Smooth muscle cell (in vitro differentiated cells): ENCODE data around the gene BECN2. TPM values are rescaled to one million over a fixed set of nuclear protein-coding genes. Genes with fewer than 3 reads are reported as not detected.

Source experiments
- DNase-seq: peaks from one replicate; lab custom pipeline; 2025; ENCODE audit not compliant: unreplicated experiment; lab: John Stamatoyannopoulos, UW
- H2AFZ ChIP-seq: fragments of 200-600 bp; sonication (generic); 2 replicates; pipeline ENCODE4 v1.6.0; 2016; ENCODE audit warnings: antibody characterized with exemption, low read depth, mild to moderate bottlenecking
- H3F3A ChIP-seq: fragments of 200-600 bp; sonication (generic); 2 replicates; pipeline ENCODE4 v1.6.0; 2017; ENCODE audit warnings: antibody characterized with exemption, low read depth
- H3K27ac ChIP-seq: fragments of 200-600 bp; sonication (generic); 2 replicates; pipeline ENCODE4 v1.5.1; 2016; ENCODE audit warnings: low read depth, mild to moderate bottlenecking
- H3K27me3 ChIP-seq: fragments of 200-600 bp; sonication (generic); 2 replicates; pipeline ENCODE4 v1.6.1; 2016; ENCODE audit warnings: low read depth, mild to moderate bottlenecking
- H3K36me3 ChIP-seq: fragments of 200-600 bp; sonication (generic); 2 replicates; pipeline ENCODE4 v1.5.1; 2016; ENCODE audit warnings: low read depth
- H3K4me1 ChIP-seq: fragments of 200-600 bp; sonication (generic); 2 replicates; pipeline ENCODE4 v1.5.1; 2016; ENCODE audit warnings: low read depth
- H3K4me2 ChIP-seq: fragments of 200-600 bp; sonication (generic); 2 replicates; pipeline ENCODE4 v1.6.0; 2016; ENCODE audit warnings: mild to moderate bottlenecking
- H3K4me3 ChIP-seq: fragments of 200-600 bp; sonication (generic); 2 replicates; pipeline ENCODE4 v1.5.1; 2016; ENCODE audit warnings: mild to moderate bottlenecking
- H3K79me2 ChIP-seq: fragments of 200-600 bp; sonication (generic); 2 replicates; pipeline ENCODE4 v1.6.0; 2016; ENCODE audit warnings: low read depth, mild to moderate bottlenecking
- H3K9ac ChIP-seq: fragments of 200-600 bp; sonication (generic); 2 replicates; pipeline ENCODE4 v1.6.0; 2016; ENCODE audit warnings: low read depth
- H3K9me3 ChIP-seq: fragments of 200-600 bp; sonication (generic); replicated peaks from 2 replicates; pipeline ENCODE4 v1.5.1; 2016; ENCODE audit warnings: low read depth
- H4K20me1 ChIP-seq: fragments of 200-600 bp; sonication (generic); 2 replicates; pipeline ENCODE4 v1.6.0; 2016; ENCODE audit warnings: low read depth
- WGBS: methylation state at CpG from one replicate; pipeline ENCODE4 v1.1.7; 2016; ENCODE audit warnings: low lambda C conversion rate; 5-methylcytosine and 5-hydroxymethylcytosine counted together
- polyA plus RNA-seq: library from polyadenylated mRNA; unstranded; fragments of >200 nt; fragmentation: Nextera tagmentation; extraction: Ambion mirVana; gene quantifications from 2 replicates; pipeline ENCODE4 v1.2.1, GENCODE V29; 2016
- total RNA-seq: library from RNA; depleted of rRNA; stranded (reverse); fragments of >200 nt; gene quantifications from 2 replicates; pipeline ENCODE4 v1.2.3, GENCODE V29; 2014
- TF ChIP-seq, protein P1 (sequence below): fragments of 200-600 bp; sonication (generic); IDR thresholded peaks from 2 replicates; pipeline ENCODE4 v1.5.1; 2017; ENCODE audit warnings: borderline replicate concordance, mild to moderate bottlenecking, antibody characterized with exemption; ENCODE audit not compliant: insufficient read depth, poor library complexity, severe bottlenecking

BECN2 gene
- total and polyA plus RNA-seq, 2 experiments from 2014 or later: not detected

DNA sequence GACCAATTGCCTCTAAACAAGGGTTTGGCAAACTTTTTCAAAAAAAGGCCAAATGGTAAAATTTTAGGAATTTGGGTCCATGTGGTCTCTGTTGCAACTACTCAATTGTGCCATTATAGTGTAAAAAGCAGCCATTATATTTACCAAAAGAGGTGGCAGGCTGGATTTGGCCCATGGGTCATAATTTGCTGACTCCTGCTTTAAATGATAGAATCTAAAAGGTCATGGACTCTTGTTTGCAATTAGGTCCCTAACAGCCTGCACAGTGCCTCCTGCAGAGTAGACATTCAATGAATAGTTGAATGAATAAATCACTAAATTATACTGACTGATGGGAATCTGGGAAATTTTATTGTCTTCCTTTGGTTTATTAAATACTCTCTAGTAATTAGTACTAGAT, 6.2 kb downstream of the BECN2 start:
- Histone ChIP-seq H3K36me3 (no peaks in the 10 kb centered on the region), H3K27ac (no peak overlapping the region), H2AFZ (no peak overlapping the region), H3K9ac (no peak overlapping the region), H3K9me3 (no peaks in the 10 kb centered on the region), H3K27me3 (no peaks in the 10 kb centered on the region), H3K4me1 (no peaks in the 10 kb centered on the region), H3K4me3 (no peak overlapping the region), H3K79me2 (no peaks in the 10 kb centered on the region), H3F3A (no peaks in the 10 kb centered on the region), H3K4me2 (no peak overlapping the region), H4K20me1 (no peaks in the 10 kb centered on the region)
- no peak for DNase-seq
- TF ChIP-seq, protein P1, sequence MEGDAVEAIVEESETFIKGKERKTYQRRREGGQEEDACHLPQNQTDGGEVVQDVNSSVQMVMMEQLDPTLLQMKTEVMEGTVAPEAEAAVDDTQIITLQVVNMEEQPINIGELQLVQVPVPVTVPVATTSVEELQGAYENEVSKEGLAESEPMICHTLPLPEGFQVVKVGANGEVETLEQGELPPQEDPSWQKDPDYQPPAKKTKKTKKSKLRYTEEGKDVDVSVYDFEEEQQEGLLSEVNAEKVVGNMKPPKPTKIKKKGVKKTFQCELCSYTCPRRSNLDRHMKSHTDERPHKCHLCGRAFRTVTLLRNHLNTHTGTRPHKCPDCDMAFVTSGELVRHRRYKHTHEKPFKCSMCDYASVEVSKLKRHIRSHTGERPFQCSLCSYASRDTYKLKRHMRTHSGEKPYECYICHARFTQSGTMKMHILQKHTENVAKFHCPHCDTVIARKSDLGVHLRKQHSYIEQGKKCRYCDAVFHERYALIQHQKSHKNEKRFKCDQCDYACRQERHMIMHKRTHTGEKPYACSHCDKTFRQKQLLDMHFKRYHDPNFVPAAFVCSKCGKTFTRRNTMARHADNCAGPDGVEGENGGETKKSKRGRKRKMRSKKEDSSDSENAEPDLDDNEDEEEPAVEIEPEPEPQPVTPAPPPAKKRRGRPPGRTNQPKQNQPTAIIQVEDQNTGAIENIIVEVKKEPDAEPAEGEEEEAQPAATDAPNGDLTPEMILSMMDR: no peak

DNA sequence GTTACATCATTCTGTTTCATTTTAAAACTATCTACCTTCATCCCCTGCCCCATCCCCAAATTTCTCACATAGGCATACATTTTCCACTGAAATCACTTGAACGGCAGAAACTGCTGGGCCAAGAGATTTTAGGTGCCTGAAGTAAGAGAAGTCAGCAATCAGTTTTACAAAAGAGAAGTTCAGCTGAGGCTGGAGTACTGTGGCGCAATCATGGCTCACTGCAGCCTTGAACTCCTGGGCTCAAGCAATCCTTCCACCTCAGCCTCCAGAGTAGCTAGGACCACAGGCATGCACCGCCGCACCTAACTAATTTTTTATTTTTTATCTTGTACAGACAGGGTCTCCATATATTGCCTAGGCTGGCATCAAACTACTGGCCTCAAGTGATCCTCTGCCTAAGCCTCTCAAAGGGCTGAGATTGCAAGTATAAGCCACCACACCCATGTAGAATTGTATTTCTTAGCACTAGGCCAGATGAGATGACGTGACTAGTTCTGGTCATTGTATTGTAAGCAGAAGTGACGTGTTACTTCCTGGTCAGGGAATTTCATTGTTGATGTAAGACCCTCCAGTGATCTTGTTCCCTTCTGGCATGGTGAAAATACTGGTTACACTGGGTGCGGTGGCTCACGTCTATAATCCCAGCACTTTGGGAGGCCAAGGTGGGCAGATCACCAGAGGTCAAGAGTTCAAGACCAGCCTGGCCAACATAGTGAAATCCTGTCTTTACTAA, 7.1 kb downstream of the BECN2 start:
- H3K4me2 ChIP-seq: no peak overlapping the region
- no peaks in the 10 kb centered on the region for H3K27me3 ChIP-seq
- no peak overlapping the region for H2AFZ ChIP-seq
- no peaks in the 10 kb centered on the region for H3K79me2 ChIP-seq
- 89% methylated on average over 8 of the region's 8 CpGs for WGBS
- no peak overlapping the region for H3K27ac ChIP-seq
- no peaks in the 10 kb centered on the region for H3K36me3 ChIP-seq
- no peaks in the 10 kb centered on the region for H3K4me1 ChIP-seq
- no peak for DNase-seq
- no peak overlapping the region for H3K9ac ChIP-seq
- no peaks in the 10 kb centered on the region for H3K9me3 ChIP-seq
- H4K20me1 ChIP-seq: no peaks in the 10 kb centered on the region
- H3K4me3 ChIP-seq: no peak overlapping the region
- TF ChIP-seq, protein P1: no peak
- H3F3A ChIP-seq: no peaks in the 10 kb centered on the region

DNA sequence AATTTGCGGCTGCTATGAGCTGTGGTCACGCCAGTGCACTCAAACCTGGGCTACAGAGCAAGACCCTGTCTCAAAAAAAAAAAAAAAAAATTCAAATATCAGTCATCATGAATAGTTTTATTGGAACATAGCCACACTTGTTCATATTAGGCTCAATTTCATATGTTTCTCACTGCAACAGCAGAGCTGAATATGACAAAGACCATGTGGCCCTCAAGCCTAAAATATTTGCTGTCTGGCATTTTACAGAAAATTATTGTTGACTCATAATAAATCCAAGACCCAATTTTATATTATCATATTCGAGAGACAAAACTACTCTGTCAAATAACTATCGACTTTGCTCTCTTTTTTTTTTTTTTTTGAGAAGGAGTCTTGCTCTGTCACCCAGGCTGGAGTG, 11.0 kb downstream of the BECN2 start:
- Histone ChIP-seq H3K79me2 (no peaks in the 10 kb centered on the region), H3K27me3 (no peaks in the 10 kb centered on the region), H3K4me3 (no peak overlapping the region), H3K9ac (no peak overlapping the region), H3K4me2 (no peak overlapping the region), H3K4me1 (no peaks in the 10 kb centered on the region), H2AFZ (no peak overlapping the region), H3K27ac (no peak overlapping the region), H3F3A (no peaks in the 10 kb centered on the region), H3K36me3 (no peaks in the 10 kb centered on the region), H3K9me3 (no peaks in the 10 kb centered on the region), H4K20me1 (no peaks in the 10 kb centered on the region)
- TF ChIP-seq, protein P1: no peak
- WGBS: 50% methylated on average over 4 of the region's 4 CpGs
- DNase-seq: no peak
